ENCODE results near the gene STK32B. TPM values are rescaled to one million over a fixed set of nuclear protein-coding genes. Genes with fewer than 3 reads are reported as not detected.
A peak's percentile ranks its signal among the peaks of the same experiment; 100 is the strongest.

STK32B gene
- total RNA-seq, 1 donor, result 5.3 TPM

DNA sequence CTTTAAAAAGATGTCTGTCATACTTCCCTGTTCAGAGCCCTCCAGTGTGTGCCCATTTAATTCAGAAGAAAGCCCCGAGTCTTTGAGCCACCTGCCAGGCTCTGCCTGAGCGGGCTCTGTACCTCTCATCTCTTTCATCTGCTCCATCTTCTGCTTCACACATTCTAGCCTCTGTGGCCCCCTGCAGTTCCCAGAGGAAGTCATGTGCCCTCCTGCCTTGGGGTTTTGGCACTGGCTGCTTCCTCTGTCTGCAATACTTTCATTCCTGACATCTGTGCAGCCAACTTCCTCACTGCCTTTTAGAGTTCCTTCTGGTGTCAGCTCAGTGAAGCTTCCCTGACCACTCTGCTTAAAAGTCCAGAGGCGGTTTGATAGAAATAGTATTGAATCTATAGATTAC lies 6.2 kb upstream of the STK32B start:
- H3K4me3 ChIP-seq (ENCODE audit: low read depth, low read length), result no peak overlapping the region
- no peak for DNase-seq (ENCODE audit: low read depth)
- TF ChIP-seq, protein P1, sequence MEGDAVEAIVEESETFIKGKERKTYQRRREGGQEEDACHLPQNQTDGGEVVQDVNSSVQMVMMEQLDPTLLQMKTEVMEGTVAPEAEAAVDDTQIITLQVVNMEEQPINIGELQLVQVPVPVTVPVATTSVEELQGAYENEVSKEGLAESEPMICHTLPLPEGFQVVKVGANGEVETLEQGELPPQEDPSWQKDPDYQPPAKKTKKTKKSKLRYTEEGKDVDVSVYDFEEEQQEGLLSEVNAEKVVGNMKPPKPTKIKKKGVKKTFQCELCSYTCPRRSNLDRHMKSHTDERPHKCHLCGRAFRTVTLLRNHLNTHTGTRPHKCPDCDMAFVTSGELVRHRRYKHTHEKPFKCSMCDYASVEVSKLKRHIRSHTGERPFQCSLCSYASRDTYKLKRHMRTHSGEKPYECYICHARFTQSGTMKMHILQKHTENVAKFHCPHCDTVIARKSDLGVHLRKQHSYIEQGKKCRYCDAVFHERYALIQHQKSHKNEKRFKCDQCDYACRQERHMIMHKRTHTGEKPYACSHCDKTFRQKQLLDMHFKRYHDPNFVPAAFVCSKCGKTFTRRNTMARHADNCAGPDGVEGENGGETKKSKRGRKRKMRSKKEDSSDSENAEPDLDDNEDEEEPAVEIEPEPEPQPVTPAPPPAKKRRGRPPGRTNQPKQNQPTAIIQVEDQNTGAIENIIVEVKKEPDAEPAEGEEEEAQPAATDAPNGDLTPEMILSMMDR (IDR thresholded peaks at IDR 0.05; ENCODE audit: insufficient read depth, low read length), result no peak

DNA sequence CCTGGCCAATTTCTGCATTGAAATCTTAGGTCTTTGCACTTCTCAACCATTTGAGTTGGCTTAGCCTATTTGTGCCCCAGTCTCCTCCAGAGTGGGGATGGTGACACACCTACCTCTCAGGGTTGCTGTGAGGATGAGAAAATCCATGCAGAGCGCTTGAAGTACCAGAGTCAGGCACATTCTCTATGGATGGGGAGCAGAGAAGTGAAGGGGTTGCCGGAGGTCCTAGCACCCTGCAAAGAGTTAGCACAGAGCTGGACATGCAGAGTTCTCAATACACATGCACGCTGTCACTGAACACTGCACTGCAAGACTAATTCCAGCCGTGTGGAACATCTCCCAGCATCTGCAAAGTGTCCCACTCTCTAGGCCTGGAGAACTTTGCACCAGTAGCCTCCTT lies 2.6 kb upstream of the STK32B start:
- no peak for DNase-seq (ENCODE audit: low read depth)
- TF ChIP-seq, protein P1 (IDR thresholded peaks at IDR 0.05; ENCODE audit: insufficient read depth, low read length), result no peak
- no peak overlapping the region for H3K4me3 ChIP-seq (ENCODE audit: low read depth, low read length)

DNA sequence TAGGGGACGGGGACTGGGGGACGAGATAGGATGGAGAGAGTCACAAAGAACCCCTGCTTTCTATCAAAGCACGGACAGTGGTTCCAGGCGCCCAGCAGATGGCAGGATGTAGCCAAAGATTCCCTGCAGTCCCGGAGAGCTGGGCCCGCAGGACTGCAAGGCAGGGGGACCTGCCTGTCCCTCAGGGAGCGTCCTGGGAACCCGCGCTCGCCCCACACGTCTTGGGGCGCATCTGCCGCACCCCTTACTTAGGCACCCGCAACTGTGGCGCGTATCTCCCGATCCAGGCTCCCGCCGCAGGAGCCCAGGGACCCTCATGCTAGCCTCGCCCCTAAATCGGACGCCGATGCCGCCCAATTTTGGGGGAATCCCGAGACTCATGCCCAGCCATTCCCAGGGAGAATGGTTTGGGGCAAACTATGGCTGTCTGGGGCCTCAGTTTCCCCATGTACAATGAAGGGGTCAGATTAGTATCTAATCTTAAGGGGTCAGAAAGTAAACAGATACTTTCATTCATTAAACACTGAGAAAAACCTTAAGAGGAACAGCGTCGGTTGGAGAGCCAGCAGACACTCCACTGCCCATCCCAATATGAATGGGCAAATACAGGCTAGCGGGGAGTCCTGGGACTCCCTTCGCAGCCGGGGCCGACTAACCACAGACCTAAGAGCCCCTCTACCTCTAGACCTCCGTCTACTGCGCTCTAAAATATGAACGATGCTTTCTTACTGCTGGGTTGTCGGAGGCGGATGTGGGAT lies 581 bp upstream of the STK32B start:
- peak overlapping the region; percentile 69 for H3K4me3 ChIP-seq (ENCODE audit: low read depth, low read length)
- TF ChIP-seq, protein P1 (IDR thresholded peaks at IDR 0.05; ENCODE audit: insufficient read depth, low read length), result peak; percentile 81
- DNase-seq (ENCODE audit: low read depth), result peak; percentile 79

DNA sequence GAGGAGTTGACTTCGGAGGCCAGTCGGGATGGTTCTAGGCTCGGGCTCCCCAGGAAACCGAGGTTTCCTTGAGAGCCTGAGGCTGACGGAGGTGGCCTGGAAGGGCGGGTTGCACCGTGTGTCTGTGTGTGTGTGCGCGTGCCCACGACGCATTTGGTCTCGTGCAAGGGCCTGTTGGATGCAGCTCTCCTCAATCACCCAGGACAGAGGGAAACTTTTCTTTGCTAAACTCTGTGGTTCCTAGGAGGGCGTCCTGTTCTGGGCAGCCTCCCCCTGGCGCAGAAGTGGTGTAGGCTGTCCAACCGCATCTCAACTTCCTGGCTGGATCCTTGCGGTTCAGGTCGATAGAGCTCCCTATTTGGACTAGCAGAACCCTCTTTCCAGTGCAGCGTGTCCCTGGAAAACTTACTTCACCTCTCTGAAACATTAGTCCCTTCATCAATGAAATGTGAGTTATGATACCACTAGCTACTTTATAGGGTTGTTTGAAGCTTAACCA lies 973 bp downstream of the STK32B start:
- H3K4me3 ChIP-seq (ENCODE audit: low read depth, low read length), result peak overlapping the region; percentile 69
- TF ChIP-seq, protein P1 (IDR thresholded peaks at IDR 0.05; ENCODE audit: insufficient read depth, low read length), result no peak
- DNase-seq (ENCODE audit: low read depth), result no peak

DNA sequence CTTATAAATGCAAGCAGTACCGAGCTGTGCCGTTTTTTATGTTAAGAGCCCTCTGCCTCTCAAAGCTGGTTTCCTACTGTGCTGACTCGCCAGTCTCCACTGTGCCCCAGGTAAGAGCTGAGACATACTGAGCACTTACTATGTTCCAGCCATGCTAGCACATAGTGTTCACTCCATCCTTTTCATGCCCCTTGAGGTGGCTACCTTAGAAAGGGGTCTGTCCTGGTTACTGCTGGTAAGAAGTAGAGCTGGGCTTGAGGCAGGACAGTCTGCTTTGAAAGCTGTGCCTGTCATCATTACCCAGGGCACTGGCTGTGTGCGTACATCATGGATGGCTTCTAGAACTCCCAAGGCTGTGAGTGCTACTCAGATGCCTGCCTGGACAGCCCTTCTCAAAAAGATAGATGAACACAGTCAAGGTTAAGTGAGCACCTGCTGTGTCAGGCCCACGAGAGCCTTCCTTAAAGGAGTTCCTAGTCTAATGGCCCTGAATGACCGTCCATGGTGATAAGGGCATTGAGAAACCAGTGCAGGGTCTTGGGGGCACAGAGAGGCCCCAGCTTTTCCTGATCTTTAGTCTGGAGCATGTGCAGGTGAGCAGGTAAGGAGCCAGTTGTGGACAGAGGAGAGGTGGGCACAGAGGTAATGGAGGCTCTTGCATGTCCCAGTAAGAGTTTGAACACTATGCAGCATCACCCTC lies 1.6 kb downstream of the STK32B start:
- TF ChIP-seq, protein P1 (IDR thresholded peaks at IDR 0.05; ENCODE audit: insufficient read depth, low read length), result no peak
- DNase-seq (ENCODE audit: low read depth), result no peak
- H3K4me3 ChIP-seq (ENCODE audit: low read depth, low read length), result no peak overlapping the region

DNA sequence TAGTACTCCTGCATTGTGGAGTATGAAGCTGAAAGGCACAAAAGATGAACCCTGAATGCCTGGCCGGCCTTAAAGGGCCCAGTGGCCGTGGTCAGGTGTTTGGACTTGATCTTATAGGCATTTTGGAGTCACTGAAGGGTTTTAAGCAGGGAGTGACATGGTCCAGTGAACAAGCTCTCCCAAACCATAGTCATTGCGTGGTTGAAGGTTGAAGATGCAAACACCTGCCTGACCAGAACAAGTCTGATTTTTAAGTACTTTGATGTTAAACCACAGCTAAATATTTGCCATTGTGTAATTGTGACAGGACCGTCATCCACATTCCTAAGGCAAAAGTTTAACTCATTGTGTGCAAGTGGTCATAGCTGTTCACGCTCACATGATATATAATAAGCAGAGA lies 3.3 kb downstream of the STK32B start:
- TF ChIP-seq, protein P1 (IDR thresholded peaks at IDR 0.05; ENCODE audit: insufficient read depth, low read length), result no peak
- H3K4me3 ChIP-seq (ENCODE audit: low read depth, low read length), result no peak overlapping the region
- DNase-seq (ENCODE audit: low read depth), result no peak

Data from fibroblast of the aortic adventitia (primary cell).